Nephron progenitor cell (in vitro differentiated cells): ENCODE results near the gene BBS1.

Experiments
- DNase-seq: peaks from one replicate; pipeline ENCODE4 v3.0.0; 2021
- H3K27ac Mint-ChIP-seq: 2 replicates; pipeline ENCODE4 v1.8.0; 2021; ENCODE audit warnings: mild to moderate bottlenecking, moderate library complexity, mixed read lengths
- H3K27me3 Mint-ChIP-seq: 2 replicates; pipeline ENCODE4 v1.8.0; 2021; ENCODE audit warnings: mild to moderate bottlenecking, low read depth, mixed read lengths; ENCODE audit not compliant: poor library complexity
- H3K36me3 Mint-ChIP-seq: 2 replicates; pipeline ENCODE4 v1.8.0; 2021; ENCODE audit warnings: low read depth, mixed read lengths
- H3K4me1 Mint-ChIP-seq: 2 replicates; pipeline ENCODE4 v1.8.0; 2021; ENCODE audit warnings: mixed read lengths
- H3K4me3 Mint-ChIP-seq: 2 replicates; pipeline ENCODE4 v1.8.0; 2021; ENCODE audit warnings: mild to moderate bottlenecking, moderate library complexity, mixed read lengths
- H3K9me3 Mint-ChIP-seq: 2 replicates; pipeline ENCODE4 v1.8.0; 2021; ENCODE audit warnings: mild to moderate bottlenecking, moderate library complexity, mixed read lengths
- TF ChIP-seq, protein P1 (sequence below): fragments of 200-600 bp; sonication (generic); IDR thresholded peaks from 2 replicates; pipeline ENCODE4 v1.5.0; 2021; ENCODE audit warnings: antibody characterized with exemption

BBS1 gene

DNA sequence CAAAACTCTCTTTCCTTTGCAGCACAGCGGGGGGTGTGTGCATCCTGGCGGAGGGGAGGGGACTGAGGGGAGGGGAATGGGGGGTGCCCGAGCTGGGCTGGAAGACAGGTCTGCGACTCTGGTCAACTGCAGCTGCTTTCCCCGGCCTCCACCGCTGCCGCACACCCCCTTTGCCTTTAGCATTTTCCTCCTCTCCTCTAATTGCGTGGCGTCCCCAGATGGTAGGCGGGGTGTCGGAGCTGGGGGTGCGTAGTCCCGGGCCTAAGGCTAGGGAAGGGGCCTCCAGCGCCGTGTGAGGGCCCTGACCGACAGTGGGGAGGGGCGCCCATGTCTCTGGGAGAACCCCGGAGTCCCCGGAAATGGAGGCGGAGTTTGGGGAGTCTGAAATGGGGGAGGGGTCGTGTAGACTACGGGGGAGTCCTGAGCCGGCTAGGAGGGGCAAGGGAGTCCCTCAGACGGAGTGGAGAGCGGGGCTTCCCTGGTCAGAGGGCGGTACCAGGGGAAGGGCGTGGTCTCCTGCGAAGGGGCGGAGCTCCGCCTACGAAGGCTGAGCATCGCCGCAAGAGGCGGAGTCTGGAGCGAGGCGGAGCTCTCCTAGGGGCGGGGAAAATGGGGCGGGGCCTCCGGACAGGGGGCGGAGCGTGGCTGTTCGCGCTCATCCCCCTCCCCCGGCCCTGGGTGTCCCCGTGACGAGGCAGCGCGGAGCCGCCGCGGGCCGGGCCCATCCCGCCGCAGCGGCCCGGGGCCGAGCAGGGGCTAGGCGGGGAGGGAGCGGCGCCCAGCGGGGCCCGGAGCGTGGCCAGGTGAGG is 44.0 kb upstream of the BBS1 start, which contains the start of gene PELI3:
PELI3 (plus strand) TSS at position 681 of the 809 bp plus-strand sequence. CDS start 1,224 bp downstream, outside the sequence.
- TF ChIP-seq, protein P1, sequence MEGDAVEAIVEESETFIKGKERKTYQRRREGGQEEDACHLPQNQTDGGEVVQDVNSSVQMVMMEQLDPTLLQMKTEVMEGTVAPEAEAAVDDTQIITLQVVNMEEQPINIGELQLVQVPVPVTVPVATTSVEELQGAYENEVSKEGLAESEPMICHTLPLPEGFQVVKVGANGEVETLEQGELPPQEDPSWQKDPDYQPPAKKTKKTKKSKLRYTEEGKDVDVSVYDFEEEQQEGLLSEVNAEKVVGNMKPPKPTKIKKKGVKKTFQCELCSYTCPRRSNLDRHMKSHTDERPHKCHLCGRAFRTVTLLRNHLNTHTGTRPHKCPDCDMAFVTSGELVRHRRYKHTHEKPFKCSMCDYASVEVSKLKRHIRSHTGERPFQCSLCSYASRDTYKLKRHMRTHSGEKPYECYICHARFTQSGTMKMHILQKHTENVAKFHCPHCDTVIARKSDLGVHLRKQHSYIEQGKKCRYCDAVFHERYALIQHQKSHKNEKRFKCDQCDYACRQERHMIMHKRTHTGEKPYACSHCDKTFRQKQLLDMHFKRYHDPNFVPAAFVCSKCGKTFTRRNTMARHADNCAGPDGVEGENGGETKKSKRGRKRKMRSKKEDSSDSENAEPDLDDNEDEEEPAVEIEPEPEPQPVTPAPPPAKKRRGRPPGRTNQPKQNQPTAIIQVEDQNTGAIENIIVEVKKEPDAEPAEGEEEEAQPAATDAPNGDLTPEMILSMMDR = no peak
- Mint-ChIP-seq H3K27me3 (peaks cover 20% of the 10 kb centered on the region), H3K4me3 (peak within 1 kb of the TSS; percentile 91), H3K36me3 (peaks cover 6% of the 10 kb centered on the region), H3K9me3 (peaks cover 20% of the 10 kb centered on the region), H3K27ac (no peak within 1 kb of the TSS), H3K4me1 (peaks cover 49% of the 10 kb centered on the region)
- peak; percentile 98 for DNase-seq

DNA sequence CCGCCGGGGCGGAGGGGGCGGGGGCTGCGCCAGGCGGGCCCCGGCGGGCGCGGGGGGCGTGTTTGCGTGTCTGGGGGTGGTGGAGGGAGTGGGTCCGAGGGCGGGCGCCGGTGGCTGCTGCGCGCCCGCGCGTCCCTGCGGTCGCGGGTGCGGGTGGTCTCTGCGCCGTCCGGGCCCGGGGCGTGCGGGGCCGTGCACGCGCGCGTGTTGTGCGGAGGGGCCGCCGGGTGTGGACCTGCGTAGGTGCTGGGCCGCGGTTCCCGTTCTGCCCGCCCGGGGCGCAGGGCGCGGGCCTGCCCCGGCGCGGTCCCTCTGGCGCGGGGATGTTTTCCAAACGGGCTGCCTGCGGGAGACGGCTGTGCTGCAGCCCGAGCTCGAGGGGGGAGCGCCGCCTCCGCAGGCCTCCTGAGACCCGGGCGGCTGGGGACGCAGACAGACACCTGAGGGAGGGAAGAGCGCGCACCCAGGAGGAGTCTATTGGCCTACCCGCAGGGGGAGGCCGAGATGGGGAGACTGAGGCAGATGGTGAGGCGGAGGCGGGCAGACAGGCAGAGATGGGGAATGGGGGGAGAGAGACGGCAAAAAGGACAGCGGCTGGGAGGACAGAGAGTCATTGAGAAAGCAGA is 43.3 kb upstream of the BBS1 start:
- no peak for DNase-seq
- Mint-ChIP-seq H3K27ac (no peak overlapping the region), H3K36me3 (peaks cover 6% of the 10 kb centered on the region), H3K9me3 (peaks cover 16% of the 10 kb centered on the region), H3K27me3 (peaks cover 20% of the 10 kb centered on the region), H3K4me3 (peak overlapping the region; percentile 91), H3K4me1 (peaks cover 49% of the 10 kb centered on the region)
- TF ChIP-seq, protein P1 = peak; percentile 16

DNA sequence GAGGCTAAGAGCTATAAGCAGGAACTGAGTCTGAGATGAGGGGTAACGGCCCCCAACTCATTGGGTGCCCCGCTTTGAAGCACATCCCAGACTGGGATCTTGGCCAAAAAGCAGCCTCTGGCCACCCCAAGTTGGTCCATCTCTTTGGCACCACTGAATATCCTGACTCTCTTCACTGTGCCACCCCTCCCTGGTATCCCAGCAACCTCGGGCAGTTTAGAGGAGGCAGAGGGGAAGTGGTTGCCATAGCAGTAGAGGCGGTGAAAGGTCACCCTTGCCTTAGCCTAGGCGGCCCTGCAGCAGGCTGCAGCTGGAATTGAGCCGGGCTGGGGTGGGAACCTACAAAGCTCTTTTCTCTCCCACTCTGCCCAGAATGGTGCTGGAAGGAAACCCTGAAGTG is 42.7 kb upstream of the BBS1 start:
- no peak overlapping the region for H3K27ac Mint-ChIP-seq
- H3K36me3 Mint-ChIP-seq = peaks cover 6% of the 10 kb centered on the region
- peak overlapping the region; percentile 91 for H3K4me3 Mint-ChIP-seq
- TF ChIP-seq, protein P1 = no peak
- H3K27me3 Mint-ChIP-seq = peaks cover 20% of the 10 kb centered on the region
- H3K4me1 Mint-ChIP-seq = peaks cover 49% of the 10 kb centered on the region
- DNase-seq = peak; percentile 47
- H3K9me3 Mint-ChIP-seq = peaks cover 10% of the 10 kb centered on the region

DNA sequence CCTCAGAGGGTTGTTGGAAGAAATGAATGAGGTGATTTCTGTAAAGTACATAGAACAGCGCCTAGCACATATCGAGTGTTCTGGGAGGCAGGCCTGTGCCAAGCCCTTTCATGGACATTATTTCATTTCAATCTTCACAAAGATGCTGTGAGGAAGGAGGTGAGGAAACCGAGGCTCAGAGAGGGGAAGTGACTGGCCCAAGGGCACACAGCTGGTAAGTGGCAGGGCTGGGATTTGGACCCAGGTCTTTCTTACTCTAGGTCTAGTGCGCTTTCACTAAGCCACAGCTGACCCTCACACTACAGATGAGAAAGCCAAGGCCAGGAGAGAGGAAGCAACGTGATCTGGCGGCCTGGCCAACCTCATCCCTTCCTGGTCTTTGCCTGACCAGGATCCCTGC is 41.7 kb upstream of the BBS1 start:
- H3K4me1 Mint-ChIP-seq = peaks cover 49% of the 10 kb centered on the region
- TF ChIP-seq, protein P1 = no peak
- peak overlapping the region; percentile 91 for H3K4me3 Mint-ChIP-seq
- H3K36me3 Mint-ChIP-seq = peaks cover 6% of the 10 kb centered on the region
- H3K9me3 Mint-ChIP-seq = peaks cover under 1% of the 10 kb centered on the region
- DNase-seq = no peak
- no peak overlapping the region for H3K27ac Mint-ChIP-seq
- peaks cover 18% of the 10 kb centered on the region for H3K27me3 Mint-ChIP-seq

DNA sequence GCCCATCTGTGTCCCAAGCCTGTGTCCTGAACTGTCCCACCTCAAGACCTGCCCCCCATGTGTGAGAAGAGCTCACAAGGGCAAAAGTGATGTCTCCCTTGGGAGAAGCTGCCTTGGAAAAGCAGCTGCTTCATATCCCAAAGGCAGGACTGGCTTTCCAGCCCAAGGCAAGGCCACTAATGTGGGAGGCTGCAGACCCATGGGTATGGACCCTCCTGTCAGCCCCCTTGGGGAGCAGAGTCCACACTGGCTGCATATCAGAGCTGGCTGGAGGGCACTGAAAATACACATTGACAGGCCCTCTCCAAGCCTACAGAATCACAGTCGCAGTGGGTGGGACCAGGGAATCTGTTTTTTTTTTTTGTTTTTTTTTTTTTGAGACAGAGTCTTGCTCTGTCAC is 41.0 kb upstream of the BBS1 start:
- no peak overlapping the region for H3K27ac Mint-ChIP-seq
- H3K4me1 Mint-ChIP-seq = peaks cover 49% of the 10 kb centered on the region
- peaks cover 10% of the 10 kb centered on the region for H3K36me3 Mint-ChIP-seq
- peaks cover 16% of the 10 kb centered on the region for H3K27me3 Mint-ChIP-seq
- no peak overlapping the region for H3K4me3 Mint-ChIP-seq
- H3K9me3 Mint-ChIP-seq = no peaks in the 10 kb centered on the region
- TF ChIP-seq, protein P1 = no peak
- DNase-seq = no peak
